ENCODE results near the gene CIART. TPM values are rescaled to one million over a fixed set of nuclear protein-coding genes. Genes with fewer than 3 reads are reported as not detected.
A peak's percentile ranks its signal among the peaks of the same experiment; 100 is the strongest.

The CIART gene
- total and polyA plus RNA-seq, 10 of the 15 experiments (the other 5 are each of a cell fraction or from before 2014, with no cell fraction given) = 0.44 to 1.4 (median 0.67) TPM

DNA sequence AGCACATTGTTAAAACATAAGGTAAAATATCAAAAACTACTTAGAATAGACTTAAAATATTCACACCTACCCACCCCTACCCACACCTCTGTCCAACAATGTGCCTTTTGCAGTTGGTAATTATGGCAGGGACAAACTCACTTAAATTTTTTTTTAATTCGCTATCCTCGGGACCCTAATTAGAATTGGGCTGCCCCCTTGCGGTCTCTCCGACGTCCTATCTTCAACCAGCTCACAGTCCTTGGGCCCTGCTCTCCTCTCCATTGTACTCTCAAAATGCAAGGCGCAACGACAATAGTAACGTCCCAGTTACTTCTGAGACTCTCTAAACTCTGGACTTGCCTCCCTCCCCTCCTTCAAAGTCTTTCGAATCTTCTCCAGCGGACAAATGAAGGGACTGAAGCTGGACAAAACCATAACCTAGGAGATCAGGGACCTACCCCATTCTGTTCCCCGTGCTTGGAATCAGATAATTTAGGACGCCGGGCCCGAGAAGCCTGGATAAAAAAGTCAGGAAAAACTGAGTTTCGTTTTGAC, 1.1 kb upstream of the CIART start:
- H3K27me3 ChIP-seq (replicated peaks in 1 of 2; ENCODE audit: control insufficient read depth in 2 of 2, insufficient read depth in 2 of 2, low read length in 1 of 2) = no peaks in the 10 kb centered on the region; a peak in 2 of 4 replicates
- ATAC-seq = peak; percentile 90
- POLR2A ChIA-PET = no interaction called here
- 8% methylated on average over 15 of the region's 15 CpGs for WGBS (ENCODE audit: insufficient coverage, insufficient replicate concordance, low lambda C conversion rate, missing lambda C conversion rate)
- H3K4me1 ChIP-seq (ENCODE audit: control insufficient read depth, insufficient read depth, low read length) = peaks cover 9% of the 10 kb centered on the region
- DNase-seq (ENCODE audit: low read depth, low spot score) = no peak
- no peaks in the 10 kb centered on the region for H3K79me2 ChIP-seq (ENCODE audit: control insufficient read depth, insufficient read depth, low read length)
- H3K4me3 ChIP-seq = peak overlapping the region; percentile 58
- peak; percentile 87 for FAIRE-seq
- H3K36me3 ChIP-seq (ENCODE audit: control insufficient read depth in 2 of 2, insufficient read depth in 2 of 2, low read length in 1 of 2) = no peaks in the 10 kb centered on the region
- H3K9ac ChIP-seq (ENCODE audit: control insufficient read depth, insufficient read depth, low read length) = peak overlapping the region; percentile 14; the same call in 1 of the 2 replicates
- CTCF ChIA-PET = interaction anchor here (0.7 to 3.8 kb wide), 15 partner anchors 8 to 208 kb away, joined by 3 to 98 read pairs (median 4); partner anchors contain the start of genes ANP32E and CA14
- in situ Hi-C loops (cut with MboI) (no loop called here), intact Hi-C loops (cut with micrococcal nuclease; ENCODE audit: unreplicated experiment) (loop anchor here (1.0 kb wide), 1 partner anchor 26 kb away; no protein-coding TSS in a partner anchor)
- BruUV-seq (replicated peaks) = no TSS peak
- H4K20me1 ChIP-seq (ENCODE audit: control insufficient read depth, insufficient read depth) = no peaks in the 10 kb centered on the region
- SMC1A ChIA-PET (ENCODE audit: uncharacterized antibody, unreplicated experiment) = interaction anchor here (0.6 to 1.9 kb wide), 8 partner anchors 10 to 220 kb away, joined by 3 to 18 read pairs (median 4); partner anchors contain the start of genes APH1A and CA14
- peak overlapping the region; percentile 95 for H2AFZ ChIP-seq (ENCODE audit: control insufficient read depth, low read depth, low read length)
- no peak overlapping the region for H3K27ac ChIP-seq (ENCODE audit: control insufficient read depth, insufficient read depth)
- RAD21 ChIA-PET (ENCODE audit: unreplicated experiment) = interaction anchor here (0.7 to 1.6 kb wide), 9 partner anchors 12 to 208 kb away, joined by 3 to 18 read pairs (median 4); no protein-coding TSS in a partner anchor
- H3K4me2 ChIP-seq (ENCODE audit: control insufficient read depth, insufficient read depth) = peak overlapping the region; percentile 94
- H3K9me3 ChIP-seq (replicated peaks; ENCODE audit: control insufficient read depth, insufficient read depth, low read length) = no peaks in the 10 kb centered on the region; the same call in 2 of the 3 replicates
- no peak for TF ChIP-seq FOXM1 (IDR thresholded peaks at IDR 0.05; ENCODE audit: low read depth, low read length)
- TF ChIP-seq, protein P1, sequence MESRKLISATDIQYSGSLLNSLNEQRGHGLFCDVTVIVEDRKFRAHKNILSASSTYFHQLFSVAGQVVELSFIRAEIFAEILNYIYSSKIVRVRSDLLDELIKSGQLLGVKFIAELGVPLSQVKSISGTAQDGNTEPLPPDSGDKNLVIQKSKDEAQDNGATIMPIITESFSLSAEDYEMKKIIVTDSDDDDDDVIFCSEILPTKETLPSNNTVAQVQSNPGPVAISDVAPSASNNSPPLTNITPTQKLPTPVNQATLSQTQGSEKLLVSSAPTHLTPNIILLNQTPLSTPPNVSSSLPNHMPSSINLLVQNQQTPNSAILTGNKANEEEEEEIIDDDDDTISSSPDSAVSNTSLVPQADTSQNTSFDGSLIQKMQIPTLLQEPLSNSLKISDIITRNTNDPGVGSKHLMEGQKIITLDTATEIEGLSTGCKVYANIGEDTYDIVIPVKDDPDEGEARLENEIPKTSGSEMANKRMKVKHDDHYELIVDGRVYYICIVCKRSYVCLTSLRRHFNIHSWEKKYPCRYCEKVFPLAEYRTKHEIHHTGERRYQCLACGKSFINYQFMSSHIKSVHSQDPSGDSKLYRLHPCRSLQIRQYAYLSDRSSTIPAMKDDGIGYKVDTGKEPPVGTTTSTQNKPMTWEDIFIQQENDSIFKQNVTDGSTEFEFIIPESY (IDR thresholded peaks at IDR 0.05) = no peak
- no peak for TF ChIP-seq ETV6 (conservative IDR thresholded peaks at IDR 0.05 in 1 of 2, IDR thresholded peaks at IDR 0.05 in 1 of 2; ENCODE audit: borderline replicate concordance in 1 of 2, low read depth in 1 of 2)
- no peak for TF ChIP-seq CEBPB (IDR thresholded peaks at IDR 0.05; ENCODE audit: borderline replicate concordance in 1 of 2, low read depth in 2 of 2, low read length in 2 of 2)
- peak; percentile 62; the same call in 1 of the 2 replicates for TF ChIP-seq SMC3 (IDR thresholded peaks at IDR 0.05; ENCODE audit: borderline replicate concordance, low read length)
- no peak for TF ChIP-seq HDAC2 (IDR thresholded peaks at IDR 0.05)
- TF ChIP-seq, protein P2, sequence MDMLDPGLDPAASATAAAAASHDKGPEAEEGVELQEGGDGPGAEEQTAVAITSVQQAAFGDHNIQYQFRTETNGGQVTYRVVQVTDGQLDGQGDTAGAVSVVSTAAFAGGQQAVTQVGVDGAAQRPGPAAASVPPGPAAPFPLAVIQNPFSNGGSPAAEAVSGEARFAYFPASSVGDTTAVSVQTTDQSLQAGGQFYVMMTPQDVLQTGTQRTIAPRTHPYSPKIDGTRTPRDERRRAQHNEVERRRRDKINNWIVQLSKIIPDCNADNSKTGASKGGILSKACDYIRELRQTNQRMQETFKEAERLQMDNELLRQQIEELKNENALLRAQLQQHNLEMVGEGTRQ (IDR thresholded peaks at IDR 0.05; ENCODE audit: borderline replicate concordance, low read depth, low read length) = no peak
- no peak for TF ChIP-seq NR2C1 (IDR thresholded peaks at IDR 0.05)
- no peak for TF ChIP-seq STAT1 (conservative IDR thresholded peaks at IDR 0.05)
- peak; percentile 29; the same call in 1 of the 2 replicates for TF ChIP-seq YY1 (IDR thresholded peaks at IDR 0.05; ENCODE audit: low read depth, low read length)
- TF ChIP-seq HCFC1 (IDR thresholded peaks at IDR 0.05; ENCODE audit: low read length) = no peak
- TF ChIP-seq GABPA (IDR thresholded peaks at IDR 0.05; ENCODE audit: low read depth) = no peak
- TF ChIP-seq MYC (IDR thresholded peaks at IDR 0.05; ENCODE audit: insufficient read depth, insufficient read length, insufficient replicate concordance, low read length, severe bottlenecking) = no peak
- TF ChIP-seq, protein P3, sequence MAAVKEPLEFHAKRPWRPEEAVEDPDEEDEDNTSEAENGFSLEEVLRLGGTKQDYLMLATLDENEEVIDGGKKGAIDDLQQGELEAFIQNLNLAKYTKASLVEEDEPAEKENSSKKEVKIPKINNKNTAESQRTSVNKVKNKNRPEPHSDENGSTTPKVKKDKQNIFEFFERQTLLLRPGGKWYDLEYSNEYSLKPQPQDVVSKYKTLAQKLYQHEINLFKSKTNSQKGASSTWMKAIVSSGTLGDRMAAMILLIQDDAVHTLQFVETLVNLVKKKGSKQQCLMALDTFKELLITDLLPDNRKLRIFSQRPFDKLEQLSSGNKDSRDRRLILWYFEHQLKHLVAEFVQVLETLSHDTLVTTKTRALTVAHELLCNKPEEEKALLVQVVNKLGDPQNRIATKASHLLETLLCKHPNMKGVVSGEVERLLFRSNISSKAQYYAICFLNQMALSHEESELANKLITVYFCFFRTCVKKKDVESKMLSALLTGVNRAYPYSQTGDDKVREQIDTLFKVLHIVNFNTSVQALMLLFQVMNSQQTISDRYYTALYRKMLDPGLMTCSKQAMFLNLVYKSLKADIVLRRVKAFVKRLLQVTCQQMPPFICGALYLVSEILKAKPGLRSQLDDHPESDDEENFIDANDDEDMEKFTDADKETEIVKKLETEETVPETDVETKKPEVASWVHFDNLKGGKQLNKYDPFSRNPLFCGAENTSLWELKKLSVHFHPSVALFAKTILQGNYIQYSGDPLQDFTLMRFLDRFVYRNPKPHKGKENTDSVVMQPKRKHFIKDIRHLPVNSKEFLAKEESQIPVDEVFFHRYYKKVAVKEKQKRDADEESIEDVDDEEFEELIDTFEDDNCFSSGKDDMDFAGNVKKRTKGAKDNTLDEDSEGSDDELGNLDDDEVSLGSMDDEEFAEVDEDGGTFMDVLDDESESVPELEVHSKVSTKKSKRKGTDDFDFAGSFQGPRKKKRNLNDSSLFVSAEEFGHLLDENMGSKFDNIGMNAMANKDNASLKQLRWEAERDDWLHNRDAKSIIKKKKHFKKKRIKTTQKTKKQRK (IDR thresholded peaks at IDR 0.05; ENCODE audit: low read depth, low read length) = no peak
- no peak for TF ChIP-seq CHD2 (IDR thresholded peaks at IDR 0.05; ENCODE audit: borderline replicate concordance, low read depth, low read length)
